HepG2 (cell line): ENCODE results near the gene GGA3. TPM values are rescaled to one million over a fixed set of nuclear protein-coding genes. Genes with fewer than 3 reads are reported as not detected.

Experiments used
- ARNT ChIP-seq: fragments of 450-650 bp; IDR thresholded peaks from 2 replicates; pipeline ENCODE4 v1.6.1; 2017
- HOXA7 ChIP-seq: sonication (generic); formaldehyde crosslinking; IDR thresholded peaks from 2 replicates; pipeline ENCODE4 v1.8.1; 2022; ENCODE audit warnings: mild to moderate bottlenecking, missing genetic modification reagents, moderate library complexity
- MAFG ChIP-seq: sonication (generic); formaldehyde crosslinking; IDR thresholded peaks from 2 replicates; pipeline ENCODE4 v1.5.1; 2020; ENCODE audit warnings: mild to moderate bottlenecking, missing genetic modification reagents
- MLLT10 ChIP-seq: sonication (generic); formaldehyde crosslinking; IDR thresholded peaks from 2 replicates; pipeline ENCODE4 v1.4.0; 2020; ENCODE audit warnings: missing genetic modification reagents
- PRMT3 ChIP-seq: sonication (generic); formaldehyde crosslinking; IDR thresholded peaks from 2 replicates; pipeline ENCODE4 v1.8.1; 2022; ENCODE audit warnings: low read depth, mild to moderate bottlenecking, moderate library complexity, missing genetic modification reagents, borderline replicate concordance
- SAFB2 ChIP-seq: sonication (generic); formaldehyde crosslinking; IDR thresholded peaks from 2 replicates; pipeline ENCODE4 v1.5.1; 2020; ENCODE audit warnings: missing genetic modification reagents, low read depth, mild to moderate bottlenecking, borderline replicate concordance
- SMARCE1 ChIP-seq: fragments of 450-650 bp; IDR thresholded peaks from 2 replicates; pipeline ENCODE4 v1.6.1; 2017; ENCODE audit warnings: borderline replicate concordance
- SYNCRIP ChIP-seq: fragments of 200-400 bp; formaldehyde crosslinking; IDR thresholded peaks from 2 replicates; pipeline ENCODE4 v1.6.1; 2018; ENCODE audit warnings: mild to moderate bottlenecking, low read depth, low read length; ENCODE audit not compliant: insufficient read depth
- TOPORS ChIP-seq: sonication (generic); formaldehyde crosslinking; IDR thresholded peaks from 2 replicates; pipeline ENCODE4 v1.8.0; 2023; ENCODE audit warnings: mild to moderate bottlenecking, missing genetic modification reagents
- ZMAT3 ChIP-seq: sonication (generic); formaldehyde crosslinking; conservative IDR thresholded peaks from 2 replicates; pipeline ENCODE4 v1.7.0; 2021; ENCODE audit warnings: missing genetic modification reagents
- ZNF143 ChIP-seq: sonication (generic); formaldehyde crosslinking; IDR thresholded peaks from 2 replicates; pipeline ENCODE4 v1.4.0; 2020; ENCODE audit warnings: missing genetic modification reagents
- ZNF282 ChIP-seq: fragments of 450-650 bp; IDR thresholded peaks from 2 replicates; pipeline ENCODE4 v1.6.1; 2018; ENCODE audit not compliant: partially characterized antibody
- ZNF572 ChIP-seq: sonication (generic); formaldehyde crosslinking; IDR thresholded peaks from 2 replicates; pipeline ENCODE4 v1.5.1; 2020; ENCODE audit warnings: mild to moderate bottlenecking, missing genetic modification reagents
- ZNF670 ChIP-seq: sonication (generic); formaldehyde crosslinking; IDR thresholded peaks from 2 replicates; pipeline ENCODE4 v1.8.0; 2022; ENCODE audit warnings: mild to moderate bottlenecking, missing genetic modification reagents, borderline replicate concordance
- polyA plus RNA-seq, 8 experiments: library from polyadenylated mRNA; depleted of rRNA in 3 of 8; stranded (reverse) in 7 of 8; unstranded in 1 of 8; fragments of >200 nt; fragmentation: Illumina TruSeq in 4 of 8; extraction: Trizol in 4 of 8; gene quantifications; 2 replicates each; pipeline versions ENCODE4 v1.2.1 to v1.2.3, GENCODE V29; 2011 to 2016; ENCODE audit warnings: low read depth in 4 of 8, missing spikeins in 1 of 8, mixed read lengths in 1 of 8; ENCODE audit not compliant: insufficient read depth in 1 of 8
- total RNA-seq, 5 experiments: library from RNA; depleted of rRNA; stranded (reverse); fragments of >200 nt; fragmentation: Illumina TruSeq; extraction: Trizol; gene quantifications; 2 replicates each; pipeline ENCODE4 v1.2.3, GENCODE V29; 2016; ENCODE audit warnings: low read depth in 1 of 5
- TF ChIP-seq, protein P1 (sequence below): fragments of 450-650 bp; IDR thresholded peaks from 2 replicates; pipeline ENCODE4 v1.6.1; 2017; ENCODE audit warnings: mild to moderate bottlenecking
- TF ChIP-seq, protein P2 (sequence below): sonication (generic); formaldehyde crosslinking; IDR thresholded peaks from 2 replicates; pipeline ENCODE4 v1.5.0; 2020; ENCODE audit warnings: missing genetic modification reagents
- TF ChIP-seq, protein P3 (sequence below): sonication (generic); formaldehyde crosslinking; IDR thresholded peaks from 2 replicates; pipeline ENCODE4 v1.4.0; 2020; ENCODE audit warnings: missing genetic modification reagents
- TF ChIP-seq, protein P4 (sequence below): sonication (generic); formaldehyde crosslinking; IDR thresholded peaks from 2 replicates; pipeline ENCODE4 v1.4.0; 2020; ENCODE audit warnings: mild to moderate bottlenecking, missing genetic modification reagents
- TF ChIP-seq, protein P5 (sequence below): sonication (generic); formaldehyde crosslinking; IDR thresholded peaks from 2 replicates; pipeline ENCODE4 v1.4.0; 2020; ENCODE audit warnings: mild to moderate bottlenecking, missing genetic modification reagents
- TF ChIP-seq, protein P6 (sequence below): sonication (generic); formaldehyde crosslinking; IDR thresholded peaks from 2 replicates; pipeline ENCODE4 v1.4.0; 2020; ENCODE audit warnings: missing genetic modification reagents, borderline replicate concordance

Gene GGA3
- total and polyA plus RNA-seq, 2 of the 13 experiments (the other 11 are each of a cell fraction or from before 2014, with no cell fraction given): 28.4 to 43.7 TPM

DNA sequence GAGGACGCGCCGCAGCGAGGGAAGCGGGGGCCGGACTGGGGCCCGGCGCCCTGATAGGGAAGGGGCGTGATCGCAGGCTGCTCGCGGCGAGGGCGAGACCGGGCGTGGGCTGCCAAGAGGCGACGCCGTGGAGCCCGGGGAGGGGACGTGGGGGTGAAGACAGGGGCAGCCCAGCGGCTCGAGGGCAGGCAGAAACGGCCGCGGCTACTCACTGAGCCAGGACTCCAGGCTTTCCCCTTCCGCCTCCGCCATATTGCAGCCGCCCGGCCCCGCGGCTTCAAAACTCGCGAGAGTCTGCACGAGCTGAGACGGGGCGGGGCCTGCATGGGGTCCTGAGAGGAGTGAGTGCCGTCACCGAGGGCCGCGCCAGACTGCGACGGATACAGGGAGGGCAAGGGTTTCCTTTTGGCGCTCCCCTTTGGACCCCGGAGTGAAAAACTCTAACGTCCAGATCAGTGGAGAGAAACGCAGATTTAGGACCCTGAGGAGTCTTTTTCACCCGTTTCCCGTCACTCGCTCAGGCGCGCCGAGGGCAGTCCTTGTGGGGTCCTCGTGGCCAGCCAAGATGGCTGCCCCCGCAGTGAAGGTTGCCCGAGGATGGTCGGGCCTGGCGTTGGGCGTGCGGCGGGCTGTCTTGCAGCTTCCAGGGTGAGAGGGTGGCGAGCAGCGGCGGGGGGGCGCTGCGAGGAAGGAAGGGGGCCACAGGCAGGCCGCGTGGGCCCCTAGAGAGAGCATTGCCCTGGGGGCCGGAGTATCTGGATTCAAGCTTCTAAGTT lies at the start of gene GGA3, which contains the start of gene MRPS7 (continued):
- TF ChIP-seq, protein P1, sequence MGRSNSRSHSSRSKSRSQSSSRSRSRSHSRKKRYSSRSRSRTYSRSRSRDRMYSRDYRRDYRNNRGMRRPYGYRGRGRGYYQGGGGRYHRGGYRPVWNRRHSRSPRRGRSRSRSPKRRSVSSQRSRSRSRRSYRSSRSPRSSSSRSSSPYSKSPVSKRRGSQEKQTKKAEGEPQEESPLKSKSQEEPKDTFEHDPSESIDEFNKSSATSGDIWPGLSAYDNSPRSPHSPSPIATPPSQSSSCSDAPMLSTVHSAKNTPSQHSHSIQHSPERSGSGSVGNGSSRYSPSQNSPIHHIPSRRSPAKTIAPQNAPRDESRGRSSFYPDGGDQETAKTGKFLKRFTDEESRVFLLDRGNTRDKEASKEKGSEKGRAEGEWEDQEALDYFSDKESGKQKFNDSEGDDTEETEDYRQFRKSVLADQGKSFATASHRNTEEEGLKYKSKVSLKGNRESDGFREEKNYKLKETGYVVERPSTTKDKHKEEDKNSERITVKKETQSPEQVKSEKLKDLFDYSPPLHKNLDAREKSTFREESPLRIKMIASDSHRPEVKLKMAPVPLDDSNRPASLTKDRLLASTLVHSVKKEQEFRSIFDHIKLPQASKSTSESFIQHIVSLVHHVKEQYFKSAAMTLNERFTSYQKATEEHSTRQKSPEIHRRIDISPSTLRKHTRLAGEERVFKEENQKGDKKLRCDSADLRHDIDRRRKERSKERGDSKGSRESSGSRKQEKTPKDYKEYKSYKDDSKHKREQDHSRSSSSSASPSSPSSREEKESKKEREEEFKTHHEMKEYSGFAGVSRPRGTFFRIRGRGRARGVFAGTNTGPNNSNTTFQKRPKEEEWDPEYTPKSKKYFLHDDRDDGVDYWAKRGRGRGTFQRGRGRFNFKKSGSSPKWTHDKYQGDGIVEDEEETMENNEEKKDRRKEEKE: no peak
- TF ChIP-seq MAFG (CRISPR knock-in tag) (no peak), ZNF282 (no peak), TOPORS (CRISPR knock-in tag) (peak; percentile 86), ARNT (no peak), SYNCRIP (no peak), HOXA7 (no peak), MLLT10 (CRISPR knock-in tag) (no peak), ZMAT3 (CRISPR knock-in tag) (peak; percentile 85), ZNF572 (CRISPR knock-in tag) (peak; percentile 63; the same call in 1 of the 2 replicates), PRMT3 (CRISPR knock-in tag) (no peak; the same call in 1 of the 2 replicates), SAFB2 (CRISPR knock-in tag) (peak; percentile 92), SMARCE1 (no peak), ZNF143 (CRISPR knock-in tag) (peak; percentile 37; the same call in 1 of the 2 replicates), ZNF670 (CRISPR knock-in tag) (peak; percentile 95)
- TF ChIP-seq, protein P2, sequence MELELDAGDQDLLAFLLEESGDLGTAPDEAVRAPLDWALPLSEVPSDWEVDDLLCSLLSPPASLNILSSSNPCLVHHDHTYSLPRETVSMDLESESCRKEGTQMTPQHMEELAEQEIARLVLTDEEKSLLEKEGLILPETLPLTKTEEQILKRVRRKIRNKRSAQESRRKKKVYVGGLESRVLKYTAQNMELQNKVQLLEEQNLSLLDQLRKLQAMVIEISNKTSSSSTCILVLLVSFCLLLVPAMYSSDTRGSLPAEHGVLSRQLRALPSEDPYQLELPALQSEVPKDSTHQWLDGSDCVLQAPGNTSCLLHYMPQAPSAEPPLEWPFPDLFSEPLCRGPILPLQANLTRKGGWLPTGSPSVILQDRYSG (CRISPR knock-in tag): no peak; the same call in 1 of the 2 replicates
- TF ChIP-seq, protein P3, sequence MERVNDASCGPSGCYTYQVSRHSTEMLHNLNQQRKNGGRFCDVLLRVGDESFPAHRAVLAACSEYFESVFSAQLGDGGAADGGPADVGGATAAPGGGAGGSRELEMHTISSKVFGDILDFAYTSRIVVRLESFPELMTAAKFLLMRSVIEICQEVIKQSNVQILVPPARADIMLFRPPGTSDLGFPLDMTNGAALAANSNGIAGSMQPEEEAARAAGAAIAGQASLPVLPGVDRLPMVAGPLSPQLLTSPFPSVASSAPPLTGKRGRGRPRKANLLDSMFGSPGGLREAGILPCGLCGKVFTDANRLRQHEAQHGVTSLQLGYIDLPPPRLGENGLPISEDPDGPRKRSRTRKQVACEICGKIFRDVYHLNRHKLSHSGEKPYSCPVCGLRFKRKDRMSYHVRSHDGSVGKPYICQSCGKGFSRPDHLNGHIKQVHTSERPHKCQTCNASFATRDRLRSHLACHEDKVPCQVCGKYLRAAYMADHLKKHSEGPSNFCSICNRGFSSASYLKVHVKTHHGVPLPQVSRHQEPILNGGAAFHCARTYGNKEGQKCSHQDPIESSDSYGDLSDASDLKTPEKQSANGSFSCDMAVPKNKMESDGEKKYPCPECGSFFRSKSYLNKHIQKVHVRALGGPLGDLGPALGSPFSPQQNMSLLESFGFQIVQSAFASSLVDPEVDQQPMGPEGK: peak; percentile 55
- TF ChIP-seq, protein P4, sequence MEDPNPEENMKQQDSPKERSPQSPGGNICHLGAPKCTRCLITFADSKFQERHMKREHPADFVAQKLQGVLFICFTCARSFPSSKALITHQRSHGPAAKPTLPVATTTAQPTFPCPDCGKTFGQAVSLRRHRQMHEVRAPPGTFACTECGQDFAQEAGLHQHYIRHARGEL (CRISPR knock-in tag): peak; percentile 30; the same call in 1 of the 2 replicates
- TF ChIP-seq, protein P5, sequence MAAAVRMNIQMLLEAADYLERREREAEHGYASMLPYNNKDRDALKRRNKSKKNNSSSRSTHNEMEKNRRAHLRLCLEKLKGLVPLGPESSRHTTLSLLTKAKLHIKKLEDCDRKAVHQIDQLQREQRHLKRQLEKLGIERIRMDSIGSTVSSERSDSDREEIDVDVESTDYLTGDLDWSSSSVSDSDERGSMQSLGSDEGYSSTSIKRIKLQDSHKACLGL (CRISPR knock-in tag): peak; percentile 85
- TF ChIP-seq, protein P6, sequence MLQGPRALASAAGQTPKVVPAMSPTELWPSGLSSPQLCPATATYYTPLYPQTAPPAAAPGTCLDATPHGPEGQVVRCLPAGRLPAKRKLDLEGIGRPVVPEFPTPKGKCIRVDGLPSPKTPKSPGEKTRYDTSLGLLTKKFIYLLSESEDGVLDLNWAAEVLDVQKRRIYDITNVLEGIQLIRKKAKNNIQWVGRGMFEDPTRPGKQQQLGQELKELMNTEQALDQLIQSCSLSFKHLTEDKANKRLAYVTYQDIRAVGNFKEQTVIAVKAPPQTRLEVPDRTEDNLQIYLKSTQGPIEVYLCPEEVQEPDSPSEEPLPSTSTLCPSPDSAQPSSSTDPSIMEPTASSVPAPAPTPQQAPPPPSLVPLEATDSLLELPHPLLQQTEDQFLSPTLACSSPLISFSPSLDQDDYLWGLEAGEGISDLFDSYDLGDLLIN (CRISPR knock-in tag): peak; percentile 74; the same call in 1 of the 2 replicates
